ENCODE measurements around the gene RFX5.
A peak's percentile ranks its signal among the peaks of the same experiment; 100 is the strongest.
"Not testable (repeated sequence)": the region's sequence is repeated elsewhere in the genome, so short reads cannot be mapped to it uniquely, and the experiment has no call there.

Gene RFX5
- total RNA-seq: 104 to 114 reads per million in 2 donors

DNA sequence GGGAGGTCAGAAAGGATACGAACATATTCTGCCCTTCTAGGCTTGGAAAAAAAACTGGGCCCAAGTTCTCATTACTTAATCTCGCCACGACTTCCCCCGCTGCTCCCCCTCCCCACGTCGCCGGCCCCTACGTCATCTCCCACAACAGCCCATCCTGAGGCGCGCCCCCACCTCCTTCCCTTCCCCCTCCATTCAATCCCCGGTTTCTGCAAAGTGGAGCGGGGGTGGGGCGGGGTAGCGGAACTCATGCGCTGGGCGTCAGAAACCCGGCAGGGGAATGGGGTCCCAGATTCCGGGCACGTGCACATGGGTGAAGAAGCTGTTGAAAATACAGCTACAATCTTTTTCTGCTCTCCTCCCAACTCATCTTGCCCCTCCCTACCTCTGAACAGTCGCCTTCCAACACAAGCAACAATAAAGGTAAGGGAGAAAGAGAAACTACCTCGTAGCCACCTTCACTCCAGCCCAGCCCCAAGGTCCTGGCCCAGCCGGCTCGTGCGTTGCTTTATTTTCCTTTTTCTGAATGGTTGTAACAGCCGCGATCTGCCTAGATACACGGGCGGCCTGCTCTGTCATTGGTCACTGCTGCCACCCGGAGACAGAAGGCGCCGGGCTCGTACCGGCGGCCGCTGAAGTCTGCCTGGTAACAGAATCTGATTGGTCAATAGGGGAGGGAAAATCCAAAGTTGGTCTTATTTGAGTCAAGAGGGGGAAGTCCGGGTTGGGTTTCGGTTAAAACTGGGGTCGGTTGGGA is at the start of gene RFX5:
TSS of gene RFX5 (minus strand) at position 484 of the 754 bp plus-strand sequence. CDS start 932 bp downstream, outside the sequence.
- DNase-seq: peak; percentile 86

DNA sequence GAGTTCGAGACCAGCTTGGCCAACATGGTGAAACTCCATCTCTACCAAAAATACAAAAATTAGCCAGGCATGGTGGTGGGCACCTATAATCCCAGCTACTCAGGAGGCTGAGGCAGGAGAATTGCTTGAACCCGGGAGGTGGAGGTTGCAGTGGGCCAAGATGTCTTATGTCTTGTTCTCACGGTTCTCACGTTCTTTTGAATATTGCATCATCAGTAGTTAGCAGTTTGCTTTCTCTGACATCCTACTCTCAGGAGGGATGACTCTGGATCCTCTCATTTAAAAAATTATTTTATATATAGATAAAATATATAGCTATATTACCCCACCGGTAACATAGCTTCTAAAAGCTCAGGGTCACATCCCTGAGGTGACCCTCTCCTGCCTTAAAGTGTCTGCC is 49.2 kb upstream of the RFX5 start:
- DNase-seq: not testable (repeated sequence)

DNA sequence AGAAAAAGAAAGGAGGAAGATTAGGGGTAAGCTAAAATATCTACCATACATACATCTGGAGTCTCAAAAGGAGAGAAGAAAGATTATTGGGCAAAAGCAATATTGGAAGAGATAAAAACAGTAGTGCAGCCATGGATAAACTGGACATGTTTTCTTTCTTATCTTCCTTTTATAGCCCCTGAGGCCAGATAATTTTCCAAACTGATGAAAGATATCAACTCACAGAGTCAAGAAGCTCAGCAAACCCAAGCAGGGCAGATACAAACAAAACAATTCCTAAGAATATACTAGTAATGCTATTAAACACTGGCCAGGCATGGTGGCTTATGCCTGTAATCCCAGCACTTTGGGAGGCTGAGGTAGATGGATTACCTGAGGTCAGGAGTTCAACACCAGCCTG is 46.5 kb upstream of the RFX5 start:
- DNase-seq: no peak

DNA sequence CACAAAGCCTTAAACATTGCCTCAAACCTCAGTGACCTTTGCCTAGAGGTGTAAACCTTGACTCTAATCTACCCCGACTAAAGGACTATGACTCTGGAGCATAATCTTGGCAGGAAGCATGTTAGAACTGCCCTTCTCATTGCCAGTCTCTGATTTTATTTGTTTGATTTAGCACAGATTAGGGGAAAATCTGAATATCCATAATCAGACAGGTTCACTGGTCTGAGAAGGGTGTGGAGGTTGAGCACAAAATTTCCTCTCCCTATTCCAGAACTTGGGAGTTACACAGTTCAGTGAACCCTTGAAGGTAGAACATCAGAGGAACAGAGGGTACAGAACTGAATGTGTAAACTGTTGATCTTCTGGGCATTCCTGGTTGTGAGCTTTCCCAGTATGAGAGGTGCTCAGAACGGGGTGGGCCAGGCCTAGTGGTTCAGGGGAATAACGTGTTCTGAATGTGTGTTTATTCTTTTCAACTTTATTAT is 44.1 kb upstream of the RFX5 start:
- no peak for DNase-seq

DNA sequence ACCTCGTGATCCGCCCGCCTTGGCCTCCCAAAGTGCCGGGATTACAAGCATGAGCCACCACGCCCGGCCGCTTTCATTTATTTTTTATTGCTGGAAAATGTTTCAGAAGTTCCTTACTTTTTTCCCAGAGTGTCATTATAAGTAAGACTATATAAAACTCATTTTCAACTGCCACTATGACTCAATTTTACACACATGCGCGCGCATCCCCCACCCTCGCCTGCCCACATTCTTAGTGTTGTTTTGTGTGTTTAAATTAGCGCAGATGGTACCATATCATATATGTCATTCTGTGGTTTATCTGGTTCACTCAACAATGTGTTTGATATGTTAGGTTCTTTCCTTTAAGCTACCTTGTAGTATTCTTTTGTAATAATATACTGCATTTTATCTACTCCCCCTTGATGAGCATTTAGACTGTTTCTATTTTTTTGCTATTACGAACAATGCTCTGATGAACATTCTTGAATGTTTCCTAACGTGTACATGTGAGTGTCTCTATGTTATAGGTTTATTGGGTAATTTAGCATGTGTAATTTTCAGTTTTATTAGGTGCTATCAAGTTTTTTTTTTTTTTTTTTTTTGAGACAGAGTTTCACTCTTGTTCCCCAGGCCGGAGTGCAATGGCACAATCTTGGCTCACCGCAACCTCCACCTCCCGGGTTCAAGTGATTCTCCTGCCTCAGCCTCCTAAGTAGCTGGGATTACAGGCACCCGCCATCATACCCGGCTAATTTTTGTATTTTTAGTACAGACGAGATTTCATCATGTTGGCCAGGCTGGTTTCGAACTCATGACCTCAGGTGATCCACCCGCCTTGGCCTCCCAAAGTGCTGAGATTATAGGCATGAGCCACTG is 43.4 kb upstream of the RFX5 start:
- not testable (repeated sequence) for DNase-seq

DNA sequence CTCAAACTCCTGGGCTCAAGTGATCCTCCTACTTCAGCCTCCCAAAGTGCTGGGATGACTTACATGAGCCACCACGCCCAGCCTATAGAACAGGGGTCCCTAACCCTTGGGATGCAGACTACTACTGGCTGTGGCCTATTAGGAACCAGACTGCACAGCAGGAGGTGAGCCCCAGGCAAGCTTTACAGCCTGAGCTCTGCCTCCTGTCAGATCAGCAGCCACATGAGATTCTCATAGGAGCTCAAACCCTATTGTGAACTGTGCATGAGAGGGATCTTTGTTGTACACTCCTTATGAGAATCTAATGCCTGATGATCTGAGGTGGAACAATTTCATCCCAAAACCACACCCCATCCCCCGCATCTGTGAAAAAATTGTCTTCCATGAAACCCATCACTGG is 39.0 kb upstream of the RFX5 start:
- DNase-seq: no peak

DNA sequence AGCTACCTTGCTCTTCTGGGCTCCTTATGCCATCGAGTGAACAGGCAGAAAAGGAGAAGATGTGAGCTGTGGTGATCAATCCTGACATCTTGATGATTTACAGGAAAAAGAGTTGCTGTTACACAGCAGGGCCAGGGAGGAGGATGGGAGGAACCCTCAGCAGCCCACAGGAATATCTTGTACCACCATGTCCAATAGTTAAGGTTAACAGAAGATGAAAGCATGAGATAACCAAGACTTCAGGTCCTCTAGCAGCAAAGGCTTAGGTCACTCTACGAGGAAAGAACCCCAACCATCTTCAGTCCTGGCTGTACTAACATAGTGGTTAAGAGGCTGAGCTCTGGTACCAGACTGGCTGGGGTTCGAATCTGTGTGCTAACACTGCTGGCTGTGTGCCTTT is 37.5 kb upstream of the RFX5 start:
- DNase-seq: no peak

DNA sequence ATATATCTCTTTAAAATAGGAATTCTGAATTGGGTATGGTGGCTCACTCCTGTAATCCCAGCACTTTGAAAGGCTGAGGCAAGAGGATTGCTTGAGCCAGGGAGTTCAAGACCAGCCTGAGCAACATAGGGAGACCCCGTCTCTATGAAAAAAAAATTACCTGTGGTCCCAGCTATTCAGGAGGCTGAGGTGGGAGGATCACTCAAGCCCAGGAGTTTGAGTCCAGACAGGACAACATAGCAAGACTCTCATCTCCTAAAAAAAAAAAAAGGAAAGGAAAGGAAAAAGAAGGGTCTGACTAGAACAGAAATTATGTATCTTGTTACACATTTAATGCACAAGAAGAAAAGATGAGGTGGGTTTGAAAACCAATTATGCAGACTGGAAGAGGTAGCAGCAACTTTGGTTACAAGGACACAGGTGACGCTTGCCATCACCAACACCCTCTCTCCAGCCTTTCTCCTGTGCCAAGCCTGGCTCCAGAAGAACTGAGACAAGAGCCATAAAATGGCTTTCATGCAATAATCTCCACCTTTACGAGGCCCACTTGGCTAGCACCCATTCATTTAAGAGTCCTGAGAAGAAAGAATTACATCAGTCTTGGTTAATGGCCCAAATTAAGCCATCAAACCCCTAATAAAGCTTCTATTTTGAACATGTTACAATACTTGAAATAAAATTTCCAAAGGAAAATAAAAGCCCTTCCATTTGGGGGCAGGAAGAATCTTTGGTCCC is 30.3 kb upstream of the RFX5 start:
- DNase-seq: no peak

DNA sequence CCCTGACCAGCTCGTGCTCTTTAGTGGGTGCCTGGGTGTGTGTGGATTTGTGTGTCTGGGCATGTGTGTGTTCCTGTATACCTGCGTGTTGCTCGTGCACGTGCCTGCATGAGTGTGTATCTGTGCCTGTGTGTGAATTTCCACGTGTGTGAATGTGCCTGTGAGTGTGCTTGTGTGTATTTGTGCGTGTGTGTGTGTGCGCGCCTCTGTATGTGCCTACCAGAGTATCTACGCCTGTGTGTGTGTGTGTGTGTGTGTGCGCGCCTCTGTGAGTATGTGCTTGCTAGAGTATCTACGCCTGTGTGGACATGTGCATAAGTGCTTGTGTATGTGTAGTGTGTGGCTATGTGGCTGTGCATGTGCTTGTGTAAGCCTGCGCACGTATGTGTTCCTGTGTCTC is 26.1 kb upstream of the RFX5 start:
- DNase-seq: no peak

DNA sequence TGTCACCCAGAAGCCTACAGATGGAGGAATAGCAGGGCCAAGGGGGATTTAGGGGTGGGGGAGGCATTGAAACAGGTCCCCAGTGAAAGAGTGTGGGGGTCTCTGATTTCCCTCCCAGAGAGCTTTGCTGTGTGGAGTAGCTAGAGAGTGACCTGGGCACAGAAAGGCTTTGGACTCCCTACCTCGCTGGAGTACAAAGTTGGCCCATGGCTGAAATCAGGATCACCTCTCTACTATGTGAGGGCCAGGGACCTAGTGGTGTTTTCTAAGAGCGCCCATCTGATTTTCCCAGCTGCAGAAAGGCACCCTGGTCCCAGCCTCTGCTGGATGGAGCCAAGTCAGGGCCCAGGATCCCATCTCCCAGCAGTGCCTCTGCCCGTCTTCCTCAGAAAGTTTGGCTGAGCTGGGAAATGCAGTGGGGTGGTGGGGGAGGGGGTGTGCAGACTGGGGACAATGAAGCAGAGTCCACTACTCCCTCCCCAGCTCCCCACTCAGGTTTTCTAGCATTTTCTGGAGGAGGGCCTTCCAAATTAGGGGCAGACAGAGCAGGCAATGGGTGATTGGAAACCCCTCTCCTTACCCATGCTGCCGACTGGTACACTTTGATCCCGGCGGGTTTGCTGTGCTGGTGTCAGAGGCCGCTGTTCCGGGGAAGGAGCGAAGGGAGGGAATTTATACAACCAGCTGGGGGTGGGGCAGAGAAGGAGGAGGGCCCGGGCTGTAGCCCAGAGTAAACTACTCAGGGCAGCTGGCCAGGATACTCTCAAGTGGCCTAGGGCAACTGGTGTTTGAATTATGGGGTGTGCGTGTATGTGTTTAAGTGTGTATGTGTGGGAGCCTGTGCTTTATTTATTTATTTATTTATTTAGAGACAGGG is 25.2 kb upstream of the RFX5 start, which contains the start of gene SELENBP1:
TSS of gene SELENBP1 (minus strand) at position 648 of the 877 bp plus-strand sequence. CDS start at position 584, 64 bp downstream.
- no peak for DNase-seq

DNA sequence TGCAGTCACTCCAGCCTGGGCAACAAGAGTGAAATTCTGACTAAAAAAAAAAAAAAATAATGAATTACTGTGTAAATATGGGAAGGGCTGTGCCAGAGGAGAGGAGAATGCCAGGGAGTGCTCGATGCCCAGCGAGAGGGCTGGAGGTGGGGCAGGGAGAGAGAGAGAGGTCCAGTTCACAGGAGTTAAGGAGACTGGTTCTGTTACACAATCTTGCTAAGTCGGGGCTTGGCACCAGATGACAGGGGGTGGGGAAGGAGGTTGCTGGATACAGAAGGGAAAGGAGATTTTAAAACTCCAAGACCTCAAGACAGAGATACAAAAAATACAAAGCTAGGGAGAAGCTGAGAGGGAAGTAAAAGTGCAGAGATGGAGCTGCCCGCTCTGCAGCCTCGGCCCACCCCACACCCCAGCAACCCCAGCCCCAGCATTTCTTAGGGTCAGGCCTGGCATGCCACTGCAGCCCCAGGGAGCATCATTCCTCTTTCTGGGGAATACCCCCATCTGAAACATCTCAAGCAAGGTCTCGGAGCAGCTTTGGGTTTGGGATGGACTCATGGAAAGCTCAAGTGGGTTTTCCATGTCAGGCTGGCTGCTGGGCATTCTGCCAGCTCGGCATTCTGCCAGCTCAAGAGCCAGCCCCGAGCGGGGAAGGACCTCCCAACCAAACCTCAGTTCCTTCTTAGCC is 24.5 kb upstream of the RFX5 start:
- no peak for DNase-seq

DNA sequence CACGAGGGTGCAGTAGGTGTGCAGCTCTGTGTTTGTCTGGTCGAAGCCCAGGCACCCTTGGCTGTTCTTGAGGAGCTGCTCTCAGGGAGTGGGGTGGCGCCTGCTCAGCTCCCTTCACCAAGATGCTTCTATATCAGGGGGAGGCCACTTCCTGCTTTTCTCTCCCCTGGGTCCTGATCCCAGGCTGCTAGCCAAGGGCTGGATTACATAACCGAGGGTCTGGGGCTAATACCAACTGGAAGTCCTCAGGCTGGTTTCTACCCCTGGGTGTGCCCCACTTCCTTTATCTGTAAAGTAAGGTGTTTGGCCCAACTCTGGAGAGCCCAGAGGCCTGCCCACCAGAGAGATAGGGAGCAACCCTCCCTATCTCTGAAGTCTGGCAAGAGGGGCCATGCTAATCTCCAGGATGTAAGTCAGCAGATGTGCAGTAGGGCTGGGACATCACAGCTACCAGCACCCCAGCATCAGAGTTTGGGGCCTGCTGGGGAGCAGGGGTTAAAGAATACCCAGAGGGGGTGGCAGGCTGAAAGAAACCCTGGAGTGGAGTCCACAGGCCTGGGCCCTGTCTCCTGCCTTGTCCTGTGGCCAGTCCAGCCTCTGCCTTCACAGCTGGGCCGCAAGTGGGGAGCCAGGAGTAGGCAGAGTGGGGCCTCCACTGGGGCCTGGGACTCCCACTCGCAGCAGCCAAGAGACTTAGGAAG is 23.3 kb upstream of the RFX5 start:
- no peak for DNase-seq

DNA sequence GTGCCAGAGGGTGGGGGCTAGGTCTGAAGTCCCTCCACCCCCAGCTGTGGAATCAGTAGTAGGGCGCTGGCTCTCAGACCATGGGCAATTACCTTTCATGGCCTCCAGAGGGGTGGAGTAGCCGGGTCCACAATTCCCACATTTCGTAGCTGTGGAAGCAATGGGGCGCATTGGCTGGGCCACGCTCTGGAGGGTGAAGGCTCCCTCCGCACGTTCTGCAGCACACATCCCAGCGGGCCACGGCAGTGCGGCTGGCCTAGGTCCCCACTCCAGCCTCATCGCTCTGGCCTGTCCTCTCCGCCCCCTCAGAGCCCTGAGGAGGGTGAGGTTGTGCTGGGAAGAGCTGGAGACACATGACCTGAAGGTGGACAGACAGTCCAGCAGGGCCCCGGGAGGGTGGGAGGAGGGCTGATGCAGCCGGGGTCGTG is 22.6 kb upstream of the RFX5 start:
- no peak for DNase-seq

DNA sequence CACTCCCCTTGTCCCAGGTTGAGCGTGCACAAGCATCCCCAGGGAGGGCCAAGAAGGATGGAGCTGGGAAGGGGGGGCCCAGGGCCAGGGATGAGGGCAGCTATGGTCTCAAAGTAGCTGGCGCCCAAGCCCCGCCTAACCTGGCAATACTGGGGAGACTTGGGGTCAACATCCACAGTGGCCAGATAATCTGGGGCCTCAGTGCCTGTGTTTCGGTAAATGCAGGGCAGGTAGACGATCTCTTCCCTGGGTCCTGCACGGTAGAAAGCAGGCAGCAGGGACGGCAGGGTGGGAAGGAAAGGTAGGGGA is 22.2 kb upstream of the RFX5 start:
- DNase-seq: no peak

DNA sequence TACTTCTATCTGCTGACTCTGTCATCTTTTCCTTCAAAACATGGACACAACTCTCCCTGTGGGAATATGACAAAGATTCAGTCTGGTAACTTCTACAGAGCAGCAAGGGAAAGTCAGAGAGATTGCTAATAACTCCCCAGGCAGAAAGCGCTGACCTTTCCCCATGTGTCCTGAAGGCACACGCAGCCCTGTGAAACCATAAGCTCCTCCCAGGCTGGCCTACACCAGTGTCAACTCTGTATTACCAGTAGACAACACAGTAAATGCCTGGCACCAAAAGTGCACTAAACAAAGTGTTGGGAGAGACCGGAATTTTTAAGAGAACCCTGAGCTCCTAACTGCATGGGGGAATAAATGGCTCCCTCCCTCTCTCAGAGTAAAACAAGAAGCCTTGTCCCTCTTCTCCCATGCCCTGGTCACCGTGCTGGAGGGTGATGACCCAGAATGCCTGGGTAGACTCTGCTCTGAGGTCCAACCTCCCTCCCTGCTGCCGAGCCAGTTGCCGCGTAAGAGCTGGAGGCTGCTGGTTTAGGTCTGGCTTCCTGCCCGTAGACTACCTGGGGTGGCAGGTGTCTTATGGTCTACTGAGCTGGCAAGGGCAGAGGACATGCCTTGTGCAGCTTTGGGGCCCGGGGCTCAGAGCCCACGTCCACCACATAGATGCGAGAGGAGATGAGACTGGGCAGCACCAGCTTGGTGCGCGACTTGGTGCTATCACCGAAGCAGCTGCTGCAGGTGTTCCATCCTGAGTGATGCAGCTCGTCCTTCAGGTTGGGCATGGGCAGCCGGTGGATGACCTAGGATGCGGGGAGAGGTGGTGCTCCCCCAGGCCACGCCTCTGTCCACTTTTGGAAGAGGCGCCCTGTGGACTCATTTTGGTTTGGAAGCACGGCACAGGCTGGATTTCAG is 21.6 kb upstream of the RFX5 start:
- no peak for DNase-seq

DNA sequence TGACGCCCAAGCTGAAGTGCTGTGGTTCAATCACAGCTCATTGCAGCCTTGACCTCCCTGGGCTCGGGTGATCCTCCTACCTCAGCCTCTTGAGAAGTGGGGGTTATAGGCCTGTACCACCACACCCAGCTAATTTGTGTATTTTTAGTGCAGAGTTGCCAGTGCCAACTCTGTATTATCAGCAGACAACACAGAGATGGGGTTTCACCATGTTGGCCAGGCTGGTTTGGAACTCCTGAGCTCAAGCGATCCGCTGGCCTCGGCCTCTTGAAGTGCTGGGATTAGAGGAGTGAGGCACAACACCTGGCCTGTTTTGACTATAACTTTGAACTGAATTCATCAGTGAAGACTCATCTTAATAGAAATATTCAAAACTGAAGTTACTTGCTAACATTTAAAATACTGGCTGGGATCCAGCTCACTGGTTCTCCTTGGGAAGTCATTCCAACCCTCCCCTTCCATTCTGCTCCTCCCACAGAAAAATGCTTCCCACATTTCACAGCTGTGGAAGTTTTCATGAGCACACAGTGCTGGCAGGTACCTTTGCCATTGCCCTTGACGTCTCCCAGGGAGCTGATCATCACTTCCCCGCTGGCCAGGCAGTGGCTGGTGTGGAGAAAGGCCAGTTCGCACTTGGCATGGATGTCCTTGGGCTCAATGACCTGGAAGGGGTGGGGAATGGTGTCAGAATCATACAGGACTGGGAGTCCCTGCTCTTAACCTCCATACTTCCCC is 20.8 kb upstream of the RFX5 start:
- DNase-seq: no peak

DNA sequence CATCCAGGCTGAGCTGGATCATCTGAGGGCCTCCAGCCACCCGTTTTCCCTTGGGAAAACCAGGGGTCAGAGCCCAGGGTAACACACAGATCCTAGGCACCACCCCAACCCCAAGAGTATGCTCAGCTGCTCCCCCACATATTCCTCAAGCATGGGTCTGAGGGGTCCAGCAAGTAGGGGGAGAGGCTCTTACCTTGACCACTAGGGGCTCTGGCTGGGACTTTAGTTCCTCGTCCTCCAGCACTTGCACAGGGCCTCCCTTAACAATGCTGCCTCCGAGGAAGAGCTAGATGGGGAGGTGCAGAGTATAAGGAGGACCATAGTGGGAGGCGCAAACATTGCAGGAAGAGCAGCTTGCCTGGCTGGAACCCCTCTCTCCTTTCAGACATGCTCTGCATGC is 17.9 kb upstream of the RFX5 start:
- DNase-seq: no peak

DNA sequence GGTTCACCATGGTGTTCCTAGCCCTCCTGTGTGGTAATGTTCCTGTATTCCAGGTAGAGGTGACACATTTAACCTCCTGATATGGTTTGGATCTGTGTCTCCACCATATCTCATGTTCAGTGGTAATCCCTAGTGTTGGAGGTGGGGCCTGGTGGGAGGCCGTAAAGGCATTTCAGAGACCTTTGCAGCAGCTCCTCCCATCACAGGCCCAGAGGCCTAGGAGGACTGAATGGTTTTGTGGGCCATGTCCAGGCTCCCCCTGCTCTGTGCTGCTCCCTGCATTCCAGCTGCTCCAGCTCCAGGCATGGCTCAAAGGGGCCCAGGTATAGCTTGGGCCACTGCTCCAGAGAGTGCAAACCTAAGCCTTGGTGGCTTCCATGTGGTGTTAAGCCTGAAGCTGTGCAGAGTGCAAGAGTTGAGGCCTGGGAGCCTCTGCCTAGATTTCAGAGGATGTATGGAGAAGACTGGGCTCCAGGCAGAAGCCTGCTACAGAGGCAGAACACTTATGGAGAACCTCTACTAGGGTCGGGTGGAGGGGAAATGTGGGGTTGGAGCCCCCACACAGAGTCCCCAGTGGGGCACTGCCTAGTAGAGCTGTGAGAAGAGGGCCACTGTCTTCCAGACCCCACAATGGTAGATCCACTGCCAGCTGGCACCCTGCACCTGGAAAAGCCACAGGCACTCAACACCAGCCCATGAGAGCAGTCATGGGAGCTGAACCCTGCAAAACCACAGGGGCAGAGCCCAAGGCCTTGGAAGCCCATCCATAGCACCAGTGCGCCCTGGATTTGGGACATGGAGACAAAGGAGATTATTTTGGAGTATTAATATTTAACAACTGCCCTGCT is 15.5 kb upstream of the RFX5 start:
- no peak for DNase-seq
